K562 (cell line): ENCODE measurements around the gene LNPEP. TPM values are rescaled to one million over a fixed set of nuclear protein-coding genes. Genes with fewer than 3 reads are reported as not detected.

Source experiments
- ATAC-seq: fragments of 200-7000 bp; cut with Tn5 transposase; 3 replicates; pipeline ENCODE4 v1.9.1; 2020; ENCODE audit warnings: moderate library complexity
- BruUV-seq: library from RNA; stranded (reverse); fragments of 400-500 nt; replicated peaks from 2 replicates; lab custom pipeline; 2021; lab: Mats Ljungman, UMichigan
- CTCF ChIA-PET: fragments of 300-600 bp; formaldehyde crosslinking; extraction: SDS; loops from one replicate; lab custom pipeline; 2021; ENCODE audit warnings: low intra/inter-chr PET ratio; lab: Yijun Ruan, JAX
- POLR2A ChIA-PET: fragments of 300-600, 350-650 bp; sonication (Branson Sonifier 250); formaldehyde crosslinking; extraction: SDS; loops from one replicate; lab custom pipeline; 2021; ENCODE audit warnings: antibody characterized with exemption, inconsistent platforms; lab: Yijun Ruan, JAX
- DNase-seq, 4 experiments: peaks; one replicate each; pipeline versions ENCODE4 v3.0.0 to v3.0.0-alpha.2; 2011 to 2018; ENCODE audit warnings: low spot score in 3 of 4, mixed read lengths in 3 of 4; ENCODE audit errors: extremely low read depth in 1 of 4
- FAIRE-seq: peaks from 2 replicates; lab custom pipeline; 2011; peaks lifted over from hg19 to GRCh38; lab: Jason Lieb, UNC
- H2AFZ ChIP-seq: 2 replicates; pipeline ENCODE4 v1.6.0; 2011; ENCODE audit warnings: low read depth, low read length, control low read depth, inconsistent platforms
- H3K27ac ChIP-seq: fragments of 200-600 bp; 3 replicates; pipeline ENCODE4 v1.8.0; 2011; ENCODE audit warnings: low read depth, mild to moderate bottlenecking, control low read depth, inconsistent platforms, low read length, moderate library complexity, mixed read lengths; ENCODE audit errors: extremely low read depth
- H3K27me3 ChIP-seq, 2 experiments: fragments of 300-600 bp in 1 of 2; 2 replicates in 1 of 2; 3 replicates in 1 of 2; pipeline versions ENCODE4 v1.6.0 to v1.8.0; 2011; ENCODE audit warnings: inconsistent platforms in 2 of 2, low read length in 2 of 2, mild to moderate bottlenecking in 1 of 2, mixed read lengths in 1 of 2, moderate library complexity in 1 of 2; ENCODE audit not compliant: control insufficient read depth in 2 of 2, insufficient read depth in 2 of 2
- H3K36me3 ChIP-seq: fragments of 300-600 bp; 3 replicates; pipeline ENCODE4 v1.8.0; 2011; ENCODE audit warnings: mild to moderate bottlenecking, low read length, inconsistent platforms; ENCODE audit not compliant: control insufficient read depth, insufficient read depth
- H3K4me1 ChIP-seq, 2 experiments: fragments of 200-600 bp in 1 of 2; replicated peaks in 1 of 2; 2 replicates in 1 of 2; 3 replicates in 1 of 2; pipeline versions ENCODE4 v1.5.1 to v1.8.0; 2011; ENCODE audit warnings: inconsistent platforms in 2 of 2, low read length in 2 of 2, mild to moderate bottlenecking in 1 of 2, mixed read lengths in 1 of 2, moderate library complexity in 1 of 2; ENCODE audit not compliant: control insufficient read depth in 2 of 2, insufficient read depth in 2 of 2
- H3K4me2 ChIP-seq: 2 replicates; pipeline ENCODE4 v1.6.1; 2011; ENCODE audit warnings: low read length, control low read depth, inconsistent platforms, mixed read lengths; ENCODE audit not compliant: insufficient read depth
- H3K4me3 ChIP-seq: fragments of 200-600 bp; sonication (generic), shearing (Covaris generic); 2 replicates; pipeline ENCODE4 v1.5.1; 2016; ENCODE audit warnings: control low read depth, inconsistent platforms
- H3K79me2 ChIP-seq: fragments of 200-600 bp; 3 replicates; pipeline ENCODE4 v1.8.0; 2011; ENCODE audit warnings: low read length, inconsistent platforms; ENCODE audit not compliant: control insufficient read depth, insufficient read depth
- H3K9ac ChIP-seq, 2 experiments: 2 replicates each; pipeline versions ENCODE4 v1.6.0 to v1.6.1; 2011; ENCODE audit warnings: low read depth in 2 of 2, low read length in 2 of 2, control low read depth in 1 of 2, inconsistent platforms in 1 of 2, mild to moderate bottlenecking in 1 of 2, mixed read lengths in 1 of 2; ENCODE audit not compliant: insufficient read depth in 1 of 2
- H3K9me1 ChIP-seq: one replicate; pipeline ENCODE4 v1.6.0; 2011; ENCODE audit warnings: inconsistent platforms, mild to moderate bottlenecking, low read length, moderate library complexity; ENCODE audit not compliant: control insufficient read depth, insufficient read depth
- H3K9me3 ChIP-seq: replicated peaks from 2 replicates; pipeline ENCODE4 v1.5.1; 2011; ENCODE audit warnings: low read depth, low read length, inconsistent platforms; ENCODE audit not compliant: control insufficient read depth, insufficient read depth
- H4K20me1 ChIP-seq: replicated peaks from 2 replicates; pipeline ENCODE4 v1.6.1; 2011; ENCODE audit warnings: low read length, inconsistent platforms, mixed read lengths; ENCODE audit not compliant: control insufficient read depth, insufficient read depth
- AFF4 ChIP-seq: sonication (generic); formaldehyde crosslinking; IDR thresholded peaks from 2 replicates; pipeline ENCODE4 v1.8.0; 2023; ENCODE audit warnings: mild to moderate bottlenecking, missing genetic modification reagents
- BRCA1 ChIP-seq, 2 experiments: fragments of 450-650 bp in 1 of 2; sonication (generic) in 1 of 2; formaldehyde crosslinking in 1 of 2; IDR thresholded peaks; 2 replicates each; pipeline versions ENCODE4 v1.5.0 to v1.6.1; 2017 to 2020; ENCODE audit warnings: mild to moderate bottlenecking in 1 of 2, missing genetic modification reagents in 1 of 2
- CCNT2 ChIP-seq: IDR thresholded peaks from 2 replicates; pipeline ENCODE4 v1.6.1; 2011; ENCODE audit warnings: borderline replicate concordance, low read depth, mild to moderate bottlenecking, moderate library complexity, mixed read lengths, low read length; ENCODE audit not compliant: insufficient read length; ENCODE audit errors: extremely low read depth
- CHCHD3 ChIP-seq: fragments of 250-450 bp; sonication (Bioruptor Pico); IDR thresholded peaks from 2 replicates; pipeline ENCODE4 v2.1.2; 2022; ENCODE audit warnings: mild to moderate bottlenecking
- E2F5 ChIP-seq: sonication (generic); formaldehyde crosslinking; IDR thresholded peaks from 2 replicates; pipeline ENCODE4 v1.8.0; 2022; ENCODE audit warnings: mild to moderate bottlenecking, missing genetic modification reagents
- E2F8 ChIP-seq: fragments of 450-650 bp; IDR thresholded peaks from 2 replicates; pipeline ENCODE4 v1.7.1; 2018; ENCODE audit warnings: mild to moderate bottlenecking, low read depth; ENCODE audit not compliant: partially characterized antibody
- GATAD2B ChIP-seq: fragments of 450-650 bp; IDR thresholded peaks from 2 replicates; pipeline ENCODE4 v1.6.1; 2017; ENCODE audit warnings: mild to moderate bottlenecking, borderline replicate concordance
- HDAC1 ChIP-seq, 2 experiments: fragments of 450-650 bp; IDR thresholded peaks; 2 replicates each; pipeline ENCODE4 v1.6.1; 2016 to 2017; ENCODE audit warnings: inconsistent platforms in 1 of 2, mild to moderate bottlenecking in 1 of 2, moderate library complexity in 1 of 2
- HLTF ChIP-seq: fragments of 450-650 bp; IDR thresholded peaks from 2 replicates; pipeline ENCODE4 v1.6.1; 2016
- MXD1 ChIP-seq: fragments of 250-450 bp; sonication (Bioruptor Pico); IDR thresholded peaks from 2 replicates; pipeline ENCODE4 v1.8.0; 2021; ENCODE audit warnings: borderline replicate concordance, mild to moderate bottlenecking, moderate library complexity; ENCODE audit not compliant: poor library complexity, severe bottlenecking
- POLR2A ChIP-seq: fragments of 450-650 bp; conservative IDR thresholded peaks from 2 replicates; pipeline ENCODE4 v1.6.1; 2016
- SMAD4 ChIP-seq: fragments of 250-450 bp; sonication (Bioruptor Pico); conservative IDR thresholded peaks from 2 replicates; pipeline ENCODE4 v1.8.0; 2021; ENCODE audit warnings: inconsistent platforms, mild to moderate bottlenecking, moderate library complexity
- SMARCB1 ChIP-seq: IDR thresholded peaks from 2 replicates; pipeline ENCODE4 v1.6.1; 2011; ENCODE audit warnings: improper control_type of control experiment, low read depth; ENCODE audit not compliant: insufficient read length
- ZBTB7A ChIP-seq: IDR thresholded peaks from 2 replicates; pipeline ENCODE4 v1.6.1; 2011; ENCODE audit warnings: low read depth, mild to moderate bottlenecking, low read length, moderate library complexity, borderline replicate concordance; ENCODE audit not compliant: control insufficient read depth
- ZNF324 ChIP-seq: fragments of 250-450 bp; sonication (Bioruptor Pico); IDR thresholded peaks from 2 replicates; pipeline ENCODE4 v1.4.0; 2020; ENCODE audit warnings: mild to moderate bottlenecking
- ZNF431 ChIP-seq: sonication (generic); formaldehyde crosslinking; IDR thresholded peaks from 2 replicates; pipeline ENCODE4 v1.8.0; 2022; ENCODE audit warnings: mild to moderate bottlenecking, missing genetic modification reagents
- WGBS: fragments of 100-300 bp; shearing (Covaris generic); methylation state at CpG from one replicate; pipeline ENCODE4 v1.1.6; 2016; ENCODE audit warnings: low coverage, mixed read lengths; ENCODE audit not compliant: insufficient coverage; ENCODE audit errors: missing lambda C conversion rate; 5-methylcytosine and 5-hydroxymethylcytosine counted together
- in situ Hi-C: fragments of 300-500 bp; cut with MboI; formaldehyde crosslinking; loops from 4 replicates; pipeline ENCODE4 v1.15.0; 2018; ENCODE audit warnings: inconsistent platforms, mixed read lengths
- intact Hi-C: fragments of 100-400 bp; cut with micrococcal nuclease; formaldehyde crosslinking; loops from 2 replicates; pipeline ENCODE4 v1.14.2; 2022
- polyA plus RNA-seq, 8 experiments: library from polyadenylated mRNA; depleted of rRNA in 4 of 8; stranded (reverse) in 5 of 8; unstranded in 3 of 8; fragments of >200 nt; fragmentation: Nextera tagmentation in 2 of 8; fragmentation: Illumina TruSeq in 1 of 8; extraction: Ambion mirVana in 2 of 8; extraction: Trizol in 1 of 8; gene quantifications; 2 replicates each; pipeline versions ENCODE4 v1.2.1 to v1.2.3, GENCODE V29; 2011 to 2014; ENCODE audit warnings: inconsistent platforms in 1 of 8, missing spikeins in 1 of 8
- total RNA-seq, 7 experiments: library from RNA; depleted of rRNA in 6 of 7; stranded (reverse); fragments of >200 nt in 6 of 7; fragmentation: Illumina TruSeq in 2 of 7; extraction: Trizol in 2 of 7; gene quantifications; 2 replicates each; pipeline versions ENCODE4 v1.2.1 to v1.2.3, GENCODE V29; 2011 to 2021; ENCODE audit warnings: low replicate concordance in 1 of 7

The LNPEP gene
- total and polyA plus RNA-seq, 9 of the 15 experiments (the other 6 are each of a cell fraction or from before 2014, with no cell fraction given), result 2.6 to 27.9 (median 11.2) TPM

- no peak overlapping the region for H2AFZ ChIP-seq
- in situ Hi-C loops, result no loop called here
- no peaks in the 10 kb centered on the region for H3K27me3 ChIP-seq
- DNase-seq (no peak), ATAC-seq (no peak), FAIRE-seq (no peak)
- H3K4me2 ChIP-seq, result no peak overlapping the region
- ChIA-PET POLR2A (no interaction called here), CTCF (no interaction called here)
- H3K4me3 ChIP-seq, result no peak overlapping the region
- no peaks in the 10 kb centered on the region for H3K9me3 ChIP-seq
- H3K9me1 ChIP-seq, result no peaks in the 10 kb centered on the region
- WGBS, result 72% methylated on average over 4 of the region's 4 CpGs
- no peak overlapping the region for H3K27ac ChIP-seq
- no peak overlapping the region for H3K9ac ChIP-seq
- no peaks in the 10 kb centered on the region for H4K20me1 ChIP-seq
- peaks cover 69% of the 10 kb centered on the region for H3K79me2 ChIP-seq
- no TSS peak for BruUV-seq
- peaks cover 9% of the 10 kb centered on the region; the same call in 1 of the 3 replicates for H3K36me3 ChIP-seq
- intact Hi-C loops, result no loop called here
- peaks cover 2 to 8% of the 10 kb centered on the region in 2 experiments; a peak in 3 of 5 replicates for H3K4me1 ChIP-seq
- no peak for TF ChIP-seq CCNT2
- no peak for TF ChIP-seq HDAC1 (IDR thresholded peaks at IDR 0.05)
- TF ChIP-seq HLTF, result no peak
- TF ChIP-seq CHCHD3 (CRISPR knock-in tag), result no peak
- TF ChIP-seq MXD1, result no peak
- TF ChIP-seq SMARCB1, result no peak
- no peak for TF ChIP-seq E2F8
- TF ChIP-seq POLR2A, result no peak
- no peak for TF ChIP-seq ZBTB7A
- no peak for TF ChIP-seq E2F5 (CRISPR knock-in tag)
- no peak for TF ChIP-seq BRCA1 (IDR thresholded peaks at IDR 0.05)
- TF ChIP-seq BRCA1 (CRISPR knock-in tag; IDR thresholded peaks at IDR 0.05), result no peak
- TF ChIP-seq ZNF324, result no peak
- no peak for TF ChIP-seq ZNF431 (CRISPR knock-in tag)
- no peak for TF ChIP-seq SMAD4
- no peak for TF ChIP-seq GATAD2B
- TF ChIP-seq AFF4 (CRISPR knock-in tag), result no peak
Measured at GRCh38 chr5:96941140-96941539, 5.3 kb downstream of the LNPEP start.
